Measurements from ENCODE around the gene MPPED1. TPM values are rescaled to one million over a fixed set of nuclear protein-coding genes. Genes with fewer than 3 reads are reported as not detected.

The MPPED1 gene
- total and polyA plus RNA-seq, 10 donors: 0.02 to 0.13 (median 0.04) TPM; not detected in 6

GRCh38 chr22:43504666-43505261 is 93.0 kb downstream of the MPPED1 start:
- H3K36me3 ChIP-seq: no peaks in the 10 kb centered on the region
- TF ChIP-seq POLR2A (IDR thresholded peaks at IDR 0.05): no peak
- TF ChIP-seq POLR2AphosphoS5 (IDR thresholded peaks at IDR 0.05): no peak
- no peak for TF ChIP-seq CTCF (IDR thresholded peaks at IDR 0.05 in 8 of 11, conservative IDR thresholded peaks at IDR 0.05 in 3 of 11)
- WGBS, 5 donors: 90 to 96% (median 93%) methylated on average over 7 of the region's 7 CpGs

GRCh38 chr22:43505423-43505822 is 93.6 kb downstream of the MPPED1 start:
- TF ChIP-seq POLR2AphosphoS5 (IDR thresholded peaks at IDR 0.05): no peak
- no peak for TF ChIP-seq POLR2A (IDR thresholded peaks at IDR 0.05)
- TF ChIP-seq CTCF (IDR thresholded peaks at IDR 0.05 in 8 of 11, conservative IDR thresholded peaks at IDR 0.05 in 3 of 11): no peak
- Histone ChIP-seq H3K9me3 (no peaks in the 10 kb centered on the region), H3K27ac (no peak overlapping the region), H3K27me3 (replicated peaks in 1 of 7) (peaks cover 0 to 13% (median 0%) of the 10 kb centered on the region in 7 donors), H3K36me3 (no peaks in the 10 kb centered on the region), H3K4me3 (no peak overlapping the region), H3K4me1 (no peaks in the 10 kb centered on the region)
- intact Hi-C loops (cut with DNase I; ENCODE audit: low total_unique reads): no loop called here
- no peak for DNase-seq
- WGBS, 5 donors: 93% methylated on average over 14 of the region's 14 CpGs

More at GRCh38 chr22:43504666-43505261, 93.0 kb downstream of the MPPED1 start:
- Histone ChIP-seq H3K27me3 (replicated peaks in 1 of 7) (peaks cover 0 to 8% (median 0%) of the 10 kb centered on the region in 7 donors), H3K27ac (no peak overlapping the region), H3K9me3 (no peaks in the 10 kb centered on the region), H3K4me1 (no peaks in the 10 kb centered on the region), H3K4me3 (no peak overlapping the region)
- DNase-seq: no peak
- intact Hi-C loops (cut with DNase I; ENCODE audit: low total_unique reads): no loop called here

- no peaks in the 10 kb centered on the region for H3K4me1 ChIP-seq
- H3K27me3 ChIP-seq (replicated peaks in 1 of 7): peaks cover 0 to 15% (median 0%) of the 10 kb centered on the region in 7 donors
- H3K4me3 ChIP-seq: no peak overlapping the region
- H3K27ac ChIP-seq: no peak overlapping the region
- 71 to 87% (median 86%) methylated on average over 5 to 8 of the region's 8 CpGs for WGBS, 5 donors
- intact Hi-C loops (cut with DNase I; ENCODE audit: low total_unique reads): no loop called here
- no peak for DNase-seq
- no peak for TF ChIP-seq CTCF (IDR thresholded peaks at IDR 0.05 in 8 of 11, conservative IDR thresholded peaks at IDR 0.05 in 3 of 11)
- TF ChIP-seq POLR2A (IDR thresholded peaks at IDR 0.05): no peak
- no peak for TF ChIP-seq POLR2AphosphoS5 (IDR thresholded peaks at IDR 0.05)
- no peaks in the 10 kb centered on the region for H3K9me3 ChIP-seq
- H3K36me3 ChIP-seq: no peaks in the 10 kb centered on the region
These were observed 94.1 kb downstream of the MPPED1 start for GRCh38 chr22:43505896-43506295.

GRCh38 chr22:43506487-43506886 is 94.7 kb downstream of the MPPED1 start:
- H3K36me3 ChIP-seq: no peaks in the 10 kb centered on the region
- no peak overlapping the region for H3K4me3 ChIP-seq
- DNase-seq: no peak
- no peak overlapping the region for H3K27ac ChIP-seq
- H3K4me1 ChIP-seq: no peaks in the 10 kb centered on the region
- WGBS, 5 donors: 84 to 87% (median 86%) methylated on average over 12 of the region's 12 CpGs
- TF ChIP-seq POLR2AphosphoS5 (IDR thresholded peaks at IDR 0.05) (no peak), CTCF (IDR thresholded peaks at IDR 0.05 in 8 of 11, conservative IDR thresholded peaks at IDR 0.05 in 3 of 11) (no peak), POLR2A (IDR thresholded peaks at IDR 0.05) (no peak)
- no peaks in the 10 kb centered on the region for H3K9me3 ChIP-seq
- intact Hi-C loops (cut with DNase I; ENCODE audit: low total_unique reads): no loop called here
- peaks cover 0 to 15% (median 0%) of the 10 kb centered on the region in 7 donors for H3K27me3 ChIP-seq (replicated peaks in 1 of 7)
